NCI-H748 (cell line): ENCODE data around the gene NFIB.
A peak's percentile ranks its signal among the peaks of the same experiment; 100 is the strongest.

Experiments
- DNase-seq: peaks from one replicate; lab custom pipeline; 2025; ENCODE audit not compliant: unreplicated experiment; lab: John Stamatoyannopoulos, UW

NFIB gene

GRCh38 chr9:14158916-14159315, 155.0 kb downstream of the NFIB start:
- DNase-seq, result no peak

GRCh38 chr9:14158136-14158813, 155.7 kb downstream of the NFIB start:
- DNase-seq, result no peak

DNA sequence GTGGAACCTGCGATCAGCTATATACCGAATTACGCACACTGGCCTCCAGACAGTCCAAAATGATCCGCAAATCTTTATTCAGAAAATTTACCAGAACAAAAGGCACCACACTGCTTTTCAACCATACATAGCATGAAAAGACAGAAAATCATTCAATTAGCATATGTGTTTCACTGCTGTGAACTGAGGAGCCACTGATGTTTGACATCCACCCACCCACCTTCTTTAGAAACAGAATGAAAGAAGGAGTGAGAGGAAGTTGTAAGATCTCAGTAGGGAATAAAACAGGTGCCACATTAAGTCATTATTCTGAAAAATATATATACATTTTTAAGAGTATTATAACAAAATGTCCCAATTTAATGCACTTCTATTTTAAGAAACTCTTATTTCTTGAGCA, 156.8 kb downstream of the NFIB start:
- no peak for DNase-seq

GRCh38 chr9:14156046-14156445, 157.9 kb downstream of the NFIB start:
- no peak for DNase-seq

GRCh38 chr9:14155237-14155636, 158.7 kb downstream of the NFIB start:
- DNase-seq, result no peak

DNA sequence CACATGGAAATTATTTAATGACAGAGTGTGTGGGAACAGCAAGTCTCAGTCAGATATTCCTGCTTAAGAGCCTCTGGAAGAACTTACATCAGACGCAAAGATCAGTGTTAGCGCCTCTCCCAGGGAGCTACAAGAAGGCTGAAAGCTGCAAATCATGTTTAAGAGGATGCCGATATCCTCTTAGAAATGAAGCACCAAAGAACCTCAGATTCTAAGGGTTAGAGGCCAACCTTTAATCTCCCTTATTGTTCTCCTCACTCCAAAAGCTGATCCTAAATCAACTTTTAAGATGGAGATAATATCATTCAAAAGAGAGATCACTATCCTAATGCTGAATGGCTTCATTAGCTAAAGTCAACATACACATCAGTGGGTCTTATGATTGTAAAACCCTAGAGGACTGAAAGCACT, 160.6 kb downstream of the NFIB start:
- peak; percentile 54 for DNase-seq

DNA sequence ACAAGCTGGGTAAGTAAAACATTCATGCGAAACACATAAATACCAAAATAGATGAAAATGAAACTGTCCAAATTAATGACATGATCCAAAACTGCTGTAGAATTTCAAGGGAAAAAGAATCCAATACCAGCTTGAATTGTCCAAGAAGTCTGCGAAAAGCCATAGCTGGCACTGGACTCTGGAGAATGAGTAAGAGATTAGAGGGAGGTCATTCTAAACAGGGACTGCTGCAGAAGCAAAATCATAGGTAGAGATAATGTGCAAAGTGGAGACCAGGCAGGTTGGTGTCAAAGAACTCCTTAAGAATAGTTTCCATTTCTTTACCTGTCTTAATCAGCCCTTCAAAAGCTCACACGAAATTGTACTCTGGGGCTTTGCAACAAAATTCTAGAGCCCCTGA, 162.5 kb downstream of the NFIB start:
- DNase-seq, result no peak

GRCh38 chr9:14148501-14149103, 165.3 kb downstream of the NFIB start:
- no peak for DNase-seq

GRCh38 chr9:14147738-14148137, 166.2 kb downstream of the NFIB start:
- no peak for DNase-seq

DNA sequence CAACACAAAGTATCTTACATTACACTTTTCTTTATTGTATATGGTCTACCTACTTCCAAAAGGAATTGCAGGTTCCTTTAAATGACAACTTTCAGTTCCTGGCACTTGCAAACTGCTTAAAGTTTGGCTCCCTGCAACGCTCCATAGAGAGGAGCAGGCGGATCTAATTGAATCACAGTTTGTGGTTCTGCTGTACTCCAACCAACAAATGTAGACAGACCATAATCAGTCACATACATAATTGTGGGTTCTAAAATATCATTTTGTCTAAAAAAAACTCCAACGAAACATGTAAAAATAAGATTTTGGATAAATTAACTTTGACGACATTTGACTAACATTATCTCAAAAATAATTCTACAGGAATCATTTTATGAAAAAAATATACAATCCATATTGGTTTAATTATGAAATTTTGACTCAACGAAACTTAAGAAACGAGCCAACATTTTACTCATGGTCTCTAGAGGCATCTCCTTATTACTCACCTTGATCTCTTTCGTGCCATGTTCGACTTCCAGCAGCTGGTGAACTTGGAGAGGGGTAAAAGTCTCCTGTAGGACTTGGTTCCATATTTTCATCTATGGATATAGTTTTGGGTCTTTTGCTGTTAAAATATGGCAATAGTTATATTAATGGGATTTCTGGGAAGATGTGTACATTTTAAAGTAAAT, 167.6 kb downstream of the NFIB start:
- DNase-seq, result no peak

GRCh38 chr9:14144215-14144614, 169.7 kb downstream of the NFIB start:
- no peak for DNase-seq

GRCh38 chr9:14141699-14142098, 172.2 kb downstream of the NFIB start:
- no peak for DNase-seq

GRCh38 chr9:14140096-14140697, 173.7 kb downstream of the NFIB start:
- no peak for DNase-seq

- no peak for DNase-seq
These were observed 174.7 kb downstream of the NFIB start for GRCh38 chr9:14139287-14139686.

GRCh38 chr9:14136646-14137370, 177.1 kb downstream of the NFIB start:
- DNase-seq, result peak; percentile 68

DNA sequence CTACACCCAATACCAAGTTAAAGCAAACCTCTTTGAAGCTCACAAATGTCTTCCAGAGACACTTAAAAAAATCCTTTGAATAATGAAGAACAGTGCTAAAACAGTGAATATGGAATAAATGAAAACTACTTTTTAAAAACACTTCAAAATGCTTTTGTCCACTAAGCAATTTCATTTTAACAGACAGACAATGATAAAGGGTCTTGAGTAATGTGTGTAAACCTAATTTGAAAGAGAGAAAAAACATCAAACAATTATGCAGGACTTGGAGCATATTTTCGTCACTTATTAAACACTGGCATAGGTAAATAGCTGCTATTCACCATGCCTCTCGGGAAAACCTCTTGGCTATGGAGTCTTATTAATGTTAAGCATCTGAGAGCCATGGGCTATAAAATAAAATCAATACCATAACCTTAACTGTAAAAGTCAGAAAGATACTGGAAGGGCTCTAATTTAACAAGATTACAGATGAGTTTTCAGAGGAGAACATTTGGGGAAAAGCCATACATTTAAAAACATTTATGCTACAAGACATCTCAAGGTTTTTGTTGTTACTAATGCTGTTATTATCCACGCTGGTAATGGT, 177.8 kb downstream of the NFIB start:
- DNase-seq, result peak; percentile 79

DNA sequence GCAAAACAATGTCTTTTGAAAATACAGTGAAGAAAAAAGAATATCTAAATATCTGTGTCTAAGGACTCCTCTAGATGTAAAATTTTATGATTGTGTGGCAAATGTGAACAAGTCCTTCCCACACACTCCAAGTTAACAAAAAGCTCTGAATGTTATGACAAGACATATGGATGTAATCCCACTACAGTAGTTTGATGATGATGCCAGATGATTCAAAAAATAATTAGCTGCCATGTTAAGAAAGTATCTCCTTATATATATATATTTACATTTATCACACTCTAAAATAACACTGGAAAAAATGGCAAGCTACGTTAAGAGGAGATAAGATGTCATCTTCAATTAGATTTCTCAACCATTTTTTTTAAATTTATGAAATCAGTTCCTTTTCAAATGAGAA, 178.5 kb downstream of the NFIB start:
- DNase-seq, result no peak

DNA sequence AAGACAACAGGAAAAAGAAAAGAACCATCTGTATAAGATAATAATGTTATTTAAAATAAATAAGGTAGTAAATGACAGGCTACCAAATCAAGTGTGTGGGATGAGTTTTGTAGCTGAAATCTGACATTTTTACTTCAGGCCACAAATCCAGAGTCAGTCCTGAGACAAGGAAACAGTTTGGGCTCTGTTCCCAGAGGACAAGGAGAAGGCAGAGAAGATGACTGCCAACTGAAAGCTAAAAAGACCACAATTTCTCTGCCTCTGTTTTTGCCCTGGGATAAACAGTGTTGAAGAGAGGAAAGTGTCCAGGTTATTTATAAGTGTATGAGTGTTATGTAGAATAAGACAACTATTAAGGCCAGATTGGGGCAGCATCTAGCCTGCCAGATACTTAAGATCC, 180.5 kb downstream of the NFIB start:
- no peak for DNase-seq

- DNase-seq, result no peak
These were observed 181.2 kb downstream of the NFIB start for GRCh38 chr9:14132775-14133174.

- DNase-seq, result peak; percentile 86
These were observed 182.4 kb downstream of the NFIB start for GRCh38 chr9:14131356-14132088.
